Sigmoid colon (tissue), 7 donors: ENCODE measurements around the gene NAT16. TPM values are rescaled to one million over a fixed set of nuclear protein-coding genes. Genes with fewer than 3 reads are reported as not detected.
"Not testable (repeated sequence)": the region's sequence is repeated elsewhere in the genome, so short reads cannot be mapped to it uniquely, and the experiment has no call there.

Source experiments
- DNase-seq: peaks from one replicate; pipeline ENCODE4 v3.0.0-alpha.2; 2019
- H3K27ac ChIP-seq, 4 donors: fragments of 200-600 bp; sonication (generic); one replicate each; pipeline ENCODE4 v1.5.1; 2016 to 2019; ENCODE audit warnings: mild to moderate bottlenecking in 1 of 4
- H3K27me3 ChIP-seq, 3 donors: fragments of 200-600 bp; sonication (generic); one replicate each; pipeline ENCODE4 v1.5.1; 2019; ENCODE audit warnings: mild to moderate bottlenecking in 1 of 3
- H3K36me3 ChIP-seq, 4 donors: fragments of 200-600 bp; sonication (generic); one replicate each; pipeline ENCODE4 v1.5.1; 2016 to 2019
- H3K4me1 ChIP-seq, 4 donors: fragments of 200-600 bp; sonication (generic); one replicate each; pipeline ENCODE4 v1.5.1; 2017 to 2019
- H3K4me3 ChIP-seq, 4 donors: fragments of 200-600 bp; sonication (generic); one replicate each; pipeline ENCODE4 v1.5.1; 2017 to 2019; ENCODE audit warnings: mild to moderate bottlenecking in 2 of 4, moderate library complexity in 1 of 4
- H3K9me3 ChIP-seq, 4 donors: fragments of 200-600 bp in 3 of 4; sonication (generic) in 3 of 4; one replicate each; pipeline versions ENCODE4 v1.5.1 to v1.6.1; 2013 to 2019
- CTCF ChIP-seq, 4 experiments: fragments of 450-650 bp in 3 of 4; fragments of 200-600 bp in 1 of 4; IDR thresholded peaks; one replicate each; pipeline ENCODE4 v1.5.1; 2016 to 2019; ENCODE audit warnings: antibody characterized with exemption in 4 of 4, mild to moderate bottlenecking in 3 of 4, moderate library complexity in 2 of 4
- EP300 ChIP-seq, 4 donors: sonication (generic); formaldehyde crosslinking; IDR thresholded peaks; one replicate each; pipeline ENCODE4 v1.6.1; 2017; ENCODE audit warnings: antibody characterized with exemption in 4 of 4
- POLR2A ChIP-seq, 2 donors: fragments of 450-650 bp; IDR thresholded peaks; one replicate each; pipeline ENCODE4 v1.6.1; 2016; ENCODE audit warnings: antibody characterized with exemption in 2 of 2, mild to moderate bottlenecking in 2 of 2, moderate library complexity in 2 of 2
- POLR2AphosphoS5 ChIP-seq, 4 donors: sonication (generic); formaldehyde crosslinking; IDR thresholded peaks; one replicate each; pipeline ENCODE4 v1.6.1; 2017; ENCODE audit warnings: antibody characterized with exemption in 4 of 4
- WGBS, 2 donors: extraction: QIAGEN DNeasy Blood & Tissue Kit; methylation state at CpG; one replicate each; pipeline ENCODE4 v1.1.7; 2013; 5-methylcytosine and 5-hydroxymethylcytosine counted together
- intact Hi-C: fragments of 100-400 bp; cut with DNase I; formaldehyde crosslinking; loops from one replicate; pipeline ENCODE4 v1.15.1; 2023
- polyA plus RNA-seq, 3 donors: library from polyadenylated mRNA; stranded (reverse); fragments of 200-250 nt; gene quantifications; one replicate each; pipeline ENCODE4 v1.2.3, GENCODE V29; 2013
- total RNA-seq, 4 donors: library from RNA; depleted of rRNA; stranded (reverse); fragments of >200 nt; gene quantifications; one replicate each; pipeline ENCODE4 v1.1.0, GENCODE V29; 2016
- donor health status: healthy with polysubstance abuse.
- donor health status: Bipolar disorder and iron deficiency.
- donor health status: healthy.

NAT16 gene
- total and polyA plus RNA-seq, 7 donors, result 0.23 TPM; not detected in 6

DNA sequence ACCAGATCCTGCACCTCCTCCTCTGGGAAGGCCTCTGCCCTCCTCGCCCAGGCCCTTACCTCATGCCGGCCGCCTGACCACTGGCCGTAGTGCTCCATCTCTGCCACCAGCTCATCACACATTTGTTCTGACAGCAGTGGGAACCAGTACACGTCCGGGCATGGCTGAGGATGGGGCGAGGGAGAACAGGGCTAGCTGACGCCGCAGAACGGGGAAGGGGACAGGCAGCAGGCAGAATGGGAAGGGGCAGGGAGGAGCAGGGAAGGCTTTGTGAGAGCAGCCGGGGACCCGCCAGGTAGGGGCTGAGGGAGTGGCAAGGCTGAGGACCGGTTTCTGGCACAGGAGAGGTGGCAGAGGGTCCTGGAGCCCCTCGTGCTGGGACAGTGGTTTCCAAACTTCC is 28.7 kb upstream of the NAT16 start:
- H3K36me3 ChIP-seq, result peaks cover 18 to 79% (median 44%) of the 10 kb centered on the region in 4 donors
- H3K4me1 ChIP-seq, result no peaks in the 10 kb centered on the region
- 92 to 96% methylated on average over 14 of the region's 14 CpGs for WGBS, 2 donors
- H3K27me3 ChIP-seq, result peaks cover 0 to 4% (median 0%) of the 10 kb centered on the region in 3 donors
- intact Hi-C loops, result no loop called here
- H3K4me3 ChIP-seq, result no peak overlapping the region
- no peak for TF ChIP-seq EP300 (IDR thresholded peaks at IDR 0.05)
- no peak for TF ChIP-seq CTCF (IDR thresholded peaks at IDR 0.05)
- no peak for TF ChIP-seq POLR2AphosphoS5 (IDR thresholded peaks at IDR 0.05)
- no peak for TF ChIP-seq POLR2A (IDR thresholded peaks at IDR 0.05)
- H3K27ac ChIP-seq, result no peak overlapping the region
- DNase-seq, result no peak
- no peaks in the 10 kb centered on the region for H3K9me3 ChIP-seq

DNA sequence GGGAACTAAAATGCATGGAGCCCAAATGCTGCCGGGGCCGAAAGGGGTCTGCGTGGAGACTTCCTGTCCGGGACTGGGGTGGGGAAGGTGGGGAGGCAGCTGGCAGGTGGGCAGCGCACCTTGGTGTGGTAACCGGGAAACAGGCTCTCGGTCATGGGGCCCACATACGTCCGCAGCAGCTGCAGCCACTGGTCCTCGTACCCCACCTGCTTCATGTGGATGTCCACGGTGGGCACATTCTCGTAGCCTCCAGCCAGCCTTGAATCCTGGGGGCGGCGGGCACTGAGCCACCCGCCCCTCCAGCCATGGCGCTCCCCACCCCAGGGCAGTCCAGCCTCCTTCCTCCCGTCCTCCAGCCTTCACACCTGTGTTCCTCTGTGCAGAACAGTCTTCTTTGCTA is 27.4 kb upstream of the NAT16 start:
- DNase-seq, result no peak
- Histone ChIP-seq H3K9me3 (no peaks in the 10 kb centered on the region), H3K27me3 (peaks cover 2 to 16% (median 5%) of the 10 kb centered on the region in 3 donors), H3K27ac (no peak overlapping the region), H3K36me3 (peaks cover 15 to 66% (median 35%) of the 10 kb centered on the region in 4 donors), H3K4me1 (peaks cover 0 to under 1% (median 0%) of the 10 kb centered on the region in 4 donors), H3K4me3 (no peak overlapping the region)
- WGBS, 2 donors, result 93 to 94% methylated on average over 17 of the region's 17 CpGs
- intact Hi-C loops, result no loop called here
- TF ChIP-seq POLR2AphosphoS5 (IDR thresholded peaks at IDR 0.05), result no peak
- TF ChIP-seq CTCF (IDR thresholded peaks at IDR 0.05), result no peak
- no peak for TF ChIP-seq POLR2A (IDR thresholded peaks at IDR 0.05)
- TF ChIP-seq EP300 (IDR thresholded peaks at IDR 0.05), result no peak

DNA sequence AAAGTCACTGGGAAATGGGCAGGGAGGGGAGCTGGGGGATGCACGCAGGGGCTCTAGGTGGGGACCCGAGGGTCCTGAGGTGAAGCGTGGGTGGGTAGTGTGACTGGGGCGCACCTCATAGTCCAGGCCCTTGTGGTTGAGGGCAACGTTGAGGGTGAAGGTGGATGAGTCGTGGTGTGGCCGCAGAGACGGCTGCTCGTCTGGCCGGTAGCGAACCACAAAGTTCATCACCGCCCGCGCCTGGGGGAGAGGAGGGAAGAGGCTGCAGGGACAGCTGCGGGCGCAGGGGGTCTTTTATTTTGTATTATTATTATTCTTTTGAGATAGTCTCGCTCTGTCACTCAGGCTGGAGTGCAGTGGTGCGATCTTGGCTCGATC is 26.6 kb upstream of the NAT16 start:
- Histone ChIP-seq H3K4me1 (peaks cover 0 to 8% (median 7%) of the 10 kb centered on the region in 4 donors), H3K36me3 (peaks cover 13 to 58% (median 27%) of the 10 kb centered on the region in 4 donors), H3K4me3 (no peak overlapping the region), H3K27me3 (peaks cover 10 to 24% (median 12%) of the 10 kb centered on the region in 3 donors), H3K9me3 (no peaks in the 10 kb centered on the region), H3K27ac (no peak overlapping the region)
- TF ChIP-seq EP300 (IDR thresholded peaks at IDR 0.05), result no peak
- TF ChIP-seq POLR2A (IDR thresholded peaks at IDR 0.05), result no peak
- TF ChIP-seq CTCF (IDR thresholded peaks at IDR 0.05), result no peak
- no peak for TF ChIP-seq POLR2AphosphoS5 (IDR thresholded peaks at IDR 0.05)
- 89% methylated on average over 19 of the region's 19 CpGs for WGBS, 2 donors
- DNase-seq, result no peak
- intact Hi-C loops, result no loop called here

- no peaks in the 10 kb centered on the region for H3K9me3 ChIP-seq
- H3K4me3 ChIP-seq, result no peak overlapping the region
- peaks cover 0 to 11% (median 10%) of the 10 kb centered on the region in 4 donors for H3K4me1 ChIP-seq
- H3K27me3 ChIP-seq, result peaks cover 16 to 30% (median 16%) of the 10 kb centered on the region in 3 donors
- H3K36me3 ChIP-seq, result peaks cover 13 to 52% (median 21%) of the 10 kb centered on the region in 4 donors
- WGBS, 2 donors, result 87 to 89% methylated on average over 32 of the region's 32 CpGs
- intact Hi-C loops, result no loop called here
- DNase-seq, result no peak
- H3K27ac ChIP-seq, result no peak overlapping the region
- TF ChIP-seq POLR2AphosphoS5 (IDR thresholded peaks at IDR 0.05), result no peak
- no peak for TF ChIP-seq POLR2A (IDR thresholded peaks at IDR 0.05)
- no peak for TF ChIP-seq CTCF (IDR thresholded peaks at IDR 0.05)
- TF ChIP-seq EP300 (IDR thresholded peaks at IDR 0.05), result no peak
These were observed 26.0 kb upstream of the NAT16 start for GRCh38 chr7:101205901-101206664.

GRCh38 chr7:101203740-101204738 is 23.9 kb upstream of the NAT16 start:
- Histone ChIP-seq H3K27me3 (peaks cover 19 to 50% (median 30%) of the 10 kb centered on the region in 3 donors), H3K36me3 (peaks cover 0 to 32% (median 6%) of the 10 kb centered on the region in 4 donors), H3K4me1 (peaks cover 0 to 11% (median 10%) of the 10 kb centered on the region in 4 donors)
- H3K9me3 ChIP-seq, DNase-seq, H3K27ac ChIP-seq, H3K4me3 ChIP-seq, intact Hi-C loops: not testable (repeated sequence)
- 74 to 81% methylated on average over 22 of the region's 22 CpGs for WGBS, 2 donors
